Measurements from ENCODE around the gene MEF2C.
"Not testable (repeated sequence)": the region's sequence is repeated elsewhere in the genome, so short reads cannot be mapped to it uniquely, and the experiment has no call there.

The MEF2C gene

GRCh38 chr5:88923623-88924329, 40.8 kb upstream of the MEF2C start:
- DNase-seq (ENCODE audit: low spot score), result no peak
- TF ChIP-seq, protein P1, sequence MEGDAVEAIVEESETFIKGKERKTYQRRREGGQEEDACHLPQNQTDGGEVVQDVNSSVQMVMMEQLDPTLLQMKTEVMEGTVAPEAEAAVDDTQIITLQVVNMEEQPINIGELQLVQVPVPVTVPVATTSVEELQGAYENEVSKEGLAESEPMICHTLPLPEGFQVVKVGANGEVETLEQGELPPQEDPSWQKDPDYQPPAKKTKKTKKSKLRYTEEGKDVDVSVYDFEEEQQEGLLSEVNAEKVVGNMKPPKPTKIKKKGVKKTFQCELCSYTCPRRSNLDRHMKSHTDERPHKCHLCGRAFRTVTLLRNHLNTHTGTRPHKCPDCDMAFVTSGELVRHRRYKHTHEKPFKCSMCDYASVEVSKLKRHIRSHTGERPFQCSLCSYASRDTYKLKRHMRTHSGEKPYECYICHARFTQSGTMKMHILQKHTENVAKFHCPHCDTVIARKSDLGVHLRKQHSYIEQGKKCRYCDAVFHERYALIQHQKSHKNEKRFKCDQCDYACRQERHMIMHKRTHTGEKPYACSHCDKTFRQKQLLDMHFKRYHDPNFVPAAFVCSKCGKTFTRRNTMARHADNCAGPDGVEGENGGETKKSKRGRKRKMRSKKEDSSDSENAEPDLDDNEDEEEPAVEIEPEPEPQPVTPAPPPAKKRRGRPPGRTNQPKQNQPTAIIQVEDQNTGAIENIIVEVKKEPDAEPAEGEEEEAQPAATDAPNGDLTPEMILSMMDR (IDR thresholded peaks at IDR 0.05; ENCODE audit: extremely low read depth, missing control alignments), result no peak

GRCh38 chr5:88912743-88913142, 29.8 kb upstream of the MEF2C start:
- not testable (repeated sequence) for DNase-seq (ENCODE audit: low spot score)

- DNase-seq (ENCODE audit: low spot score), result not testable (repeated sequence)
These were observed 28.1 kb upstream of the MEF2C start for GRCh38 chr5:88911059-88911572.

DNA sequence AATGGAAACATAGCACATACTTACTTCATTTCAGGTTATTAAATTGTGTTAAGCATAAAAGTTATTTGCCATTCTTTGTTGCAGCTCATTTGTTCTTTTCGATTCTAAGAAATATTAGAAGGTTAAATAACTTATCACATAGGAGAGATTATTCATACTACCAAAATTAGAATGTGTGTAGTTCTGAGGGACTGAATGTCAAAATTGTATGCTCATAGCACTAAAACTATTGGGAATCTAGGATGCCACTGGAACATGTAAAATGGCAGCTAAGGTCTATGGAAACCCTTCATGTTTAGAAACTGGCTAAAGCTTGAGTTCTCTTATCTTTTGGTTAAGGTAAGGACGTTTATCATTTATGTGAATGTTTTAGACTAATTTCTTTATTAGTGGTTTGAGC, 21.5 kb upstream of the MEF2C start:
- DNase-seq (ENCODE audit: low spot score), result not testable (repeated sequence)

DNA sequence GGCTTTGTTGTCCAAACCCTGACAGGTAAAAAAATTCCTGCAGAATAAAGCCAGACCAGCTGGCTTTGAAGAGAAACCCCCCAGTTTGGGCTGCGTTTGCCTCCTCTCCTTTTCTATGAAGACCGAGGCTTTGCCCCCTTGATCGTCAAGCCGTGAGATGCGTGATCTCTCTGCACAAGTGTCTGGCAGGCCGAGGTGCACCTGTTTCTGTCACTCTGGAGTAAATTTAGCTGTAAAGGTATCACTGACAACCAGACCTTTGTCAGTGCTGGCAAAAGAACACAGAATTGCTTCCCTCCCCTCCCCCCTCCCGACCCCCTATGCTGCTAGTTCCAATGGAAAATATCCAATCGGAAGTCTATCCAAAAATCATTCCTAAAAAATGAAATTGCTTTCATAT, 21.0 kb upstream of the MEF2C start:
- DNase-seq (ENCODE audit: low spot score), result not testable (repeated sequence)

DNA sequence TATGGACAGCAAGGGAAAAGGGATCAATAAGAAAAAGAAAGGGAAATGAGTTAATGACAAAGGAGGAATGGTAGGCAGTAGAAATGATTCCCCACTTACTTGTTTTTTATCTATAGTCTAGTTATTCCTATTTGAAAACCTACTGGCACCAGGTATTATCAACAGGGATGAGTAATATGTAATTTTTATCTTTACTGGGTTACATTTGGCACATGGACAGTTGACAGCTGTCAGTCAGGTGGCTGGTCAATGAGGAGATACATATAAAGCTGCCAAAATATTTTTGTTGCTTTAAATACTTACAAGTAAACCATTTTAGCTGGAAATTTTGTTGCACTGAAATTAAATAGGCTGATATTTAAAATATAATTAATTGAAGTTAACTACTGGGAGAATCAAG, 18.1 kb upstream of the MEF2C start:
- not testable (repeated sequence) for DNase-seq (ENCODE audit: low spot score)

GRCh38 chr5:88899096-88899737, 16.2 kb upstream of the MEF2C start:
- TF ChIP-seq, protein P1 (IDR thresholded peaks at IDR 0.05; ENCODE audit: extremely low read depth, missing control alignments), result no peak
- no peak for DNase-seq (ENCODE audit: low spot score)

DNA sequence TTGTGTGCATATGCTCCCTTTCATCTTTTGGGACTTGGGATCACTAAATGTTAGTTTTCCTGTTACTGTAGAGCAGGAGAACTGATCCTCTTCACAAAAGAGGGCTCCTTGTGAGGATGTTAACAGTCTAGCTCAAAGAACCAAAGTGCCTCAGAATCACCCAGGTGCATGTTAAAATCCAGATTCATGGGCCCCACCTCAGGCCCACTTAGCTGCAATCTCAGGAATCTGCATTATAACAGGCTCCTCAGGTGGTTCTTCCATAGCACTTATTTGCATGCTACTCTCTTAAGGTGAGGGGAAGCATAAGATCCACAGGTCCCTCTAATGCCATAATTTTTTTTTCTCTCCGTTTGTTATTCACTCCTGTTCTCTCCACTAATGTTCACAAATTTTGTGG, 14.8 kb upstream of the MEF2C start:
- TF ChIP-seq, protein P1 (IDR thresholded peaks at IDR 0.05; ENCODE audit: extremely low read depth, missing control alignments), result no peak
- no peak for DNase-seq (ENCODE audit: low spot score)

DNA sequence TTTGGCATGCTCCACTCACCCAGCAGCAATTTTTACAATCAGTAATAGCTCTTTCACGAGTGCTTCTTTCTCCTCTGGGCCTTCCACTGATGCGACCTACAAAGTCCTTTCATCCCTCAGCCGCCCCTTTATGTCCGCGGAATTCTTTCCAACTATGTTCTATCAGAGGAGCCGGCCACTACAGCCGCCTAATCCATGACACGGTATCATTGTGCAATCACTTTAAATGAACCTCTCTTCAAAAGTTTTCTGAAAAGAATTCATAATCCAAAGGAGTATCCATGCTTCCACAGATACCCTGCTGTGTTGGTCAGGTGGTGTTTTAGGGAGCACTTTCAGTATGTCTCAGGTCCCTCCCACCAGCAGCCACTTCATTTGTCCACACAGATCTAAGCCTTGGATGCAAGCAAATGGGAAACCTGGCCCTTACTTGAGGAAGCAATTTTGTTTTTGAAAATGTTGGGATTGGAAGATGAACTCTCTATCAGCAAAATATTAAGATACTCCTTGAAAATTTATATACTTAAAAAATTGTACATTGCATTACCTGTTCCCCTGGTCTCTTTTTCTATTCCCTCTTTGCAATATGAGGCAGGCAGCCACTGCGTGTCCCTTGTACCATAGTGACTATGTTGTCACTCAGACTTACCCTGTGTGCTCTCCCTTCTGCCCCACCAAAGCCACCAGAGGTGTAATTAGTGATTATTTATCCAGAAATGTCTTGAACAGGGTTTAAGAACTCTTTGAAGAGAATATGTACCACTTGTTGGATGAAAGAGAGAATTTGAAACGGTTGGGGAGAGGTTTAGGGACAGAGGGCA, 12.9 kb upstream of the MEF2C start:
- TF ChIP-seq, protein P1 (IDR thresholded peaks at IDR 0.05; ENCODE audit: extremely low read depth, missing control alignments), result no peak
- no peak for DNase-seq (ENCODE audit: low spot score)

DNA sequence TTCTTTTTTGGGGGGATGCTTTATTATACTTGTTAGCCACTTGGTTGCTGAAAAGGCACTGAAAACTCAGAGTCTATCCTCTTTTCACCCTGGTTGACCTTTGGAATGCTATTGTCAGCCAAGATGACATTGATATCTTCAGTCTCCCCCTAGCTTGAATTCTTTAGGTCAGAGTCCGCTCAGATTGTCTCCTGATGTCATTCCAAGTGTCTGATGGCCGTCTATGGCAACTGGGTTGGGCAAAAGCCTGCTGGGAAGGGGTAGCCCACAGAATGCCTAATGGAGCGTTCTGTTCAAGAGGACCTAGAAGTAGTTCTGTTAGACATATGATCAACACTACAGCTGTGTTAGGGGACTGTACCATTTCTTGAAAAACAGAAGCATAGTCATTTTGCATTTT, 9.7 kb upstream of the MEF2C start:
- DNase-seq (ENCODE audit: low spot score), result no peak
- TF ChIP-seq, protein P1 (IDR thresholded peaks at IDR 0.05; ENCODE audit: extremely low read depth, missing control alignments), result no peak
